Activated CD4-positive, alpha-beta T cell treated with anti-CD3 and anti-CD28 coated beads, Interleukin-2, amount 50 U/mL, for 24 hours (primary cell): ENCODE data around the gene SLC27A5.
A peak's percentile ranks its signal among the peaks of the same experiment; 100 is the strongest.
"Not testable (repeated sequence)": the region's sequence is repeated elsewhere in the genome, so short reads cannot be mapped to it uniquely, and the experiment has no call there.

Experiments
- DNase-seq, 2 donors: peaks; one replicate each; pipeline ENCODE4 v3.0.0-alpha.2; 2020; ENCODE audit warnings: low read depth in 1 of 2, low spot score in 1 of 2

The SLC27A5 gene

GRCh38 chr19:58550362-58551122 lies 38.8 kb upstream of the SLC27A5 start:
- DNase-seq: no peak

DNA sequence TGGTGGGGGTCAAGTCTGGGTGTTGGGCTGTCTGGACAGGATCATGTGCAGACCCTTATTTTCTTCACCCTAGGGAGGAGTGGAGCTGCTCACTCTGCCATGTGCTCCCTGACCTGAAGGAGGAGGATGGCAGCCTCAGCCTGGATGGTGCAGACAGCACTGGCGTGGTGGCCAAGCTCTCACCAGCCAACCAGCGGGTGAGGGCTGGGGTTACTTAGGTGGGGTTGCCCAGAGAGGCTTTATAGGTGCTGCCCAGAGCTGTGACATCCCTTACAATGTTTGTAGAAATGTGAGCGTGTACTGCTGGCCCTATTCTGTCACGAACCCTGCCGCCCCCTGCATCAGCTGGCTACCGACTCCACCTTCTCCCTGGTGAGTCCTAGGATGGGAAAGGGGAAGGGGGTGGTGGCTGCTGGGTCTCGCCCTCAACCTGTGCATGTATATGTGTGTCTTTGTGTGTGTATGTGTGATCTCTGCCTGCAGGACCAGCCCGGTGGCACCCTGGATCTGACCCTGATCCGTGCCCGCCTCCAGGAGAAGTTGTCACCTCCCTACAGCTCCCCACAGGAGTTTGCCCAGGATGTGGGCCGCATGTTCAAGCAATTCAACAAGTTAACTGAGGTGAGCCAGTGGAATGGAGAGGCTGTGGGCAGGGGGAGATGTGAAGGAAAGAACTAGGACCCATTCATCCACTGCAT lies 38.0 kb upstream of the SLC27A5 start:
- no peak for DNase-seq

DNA sequence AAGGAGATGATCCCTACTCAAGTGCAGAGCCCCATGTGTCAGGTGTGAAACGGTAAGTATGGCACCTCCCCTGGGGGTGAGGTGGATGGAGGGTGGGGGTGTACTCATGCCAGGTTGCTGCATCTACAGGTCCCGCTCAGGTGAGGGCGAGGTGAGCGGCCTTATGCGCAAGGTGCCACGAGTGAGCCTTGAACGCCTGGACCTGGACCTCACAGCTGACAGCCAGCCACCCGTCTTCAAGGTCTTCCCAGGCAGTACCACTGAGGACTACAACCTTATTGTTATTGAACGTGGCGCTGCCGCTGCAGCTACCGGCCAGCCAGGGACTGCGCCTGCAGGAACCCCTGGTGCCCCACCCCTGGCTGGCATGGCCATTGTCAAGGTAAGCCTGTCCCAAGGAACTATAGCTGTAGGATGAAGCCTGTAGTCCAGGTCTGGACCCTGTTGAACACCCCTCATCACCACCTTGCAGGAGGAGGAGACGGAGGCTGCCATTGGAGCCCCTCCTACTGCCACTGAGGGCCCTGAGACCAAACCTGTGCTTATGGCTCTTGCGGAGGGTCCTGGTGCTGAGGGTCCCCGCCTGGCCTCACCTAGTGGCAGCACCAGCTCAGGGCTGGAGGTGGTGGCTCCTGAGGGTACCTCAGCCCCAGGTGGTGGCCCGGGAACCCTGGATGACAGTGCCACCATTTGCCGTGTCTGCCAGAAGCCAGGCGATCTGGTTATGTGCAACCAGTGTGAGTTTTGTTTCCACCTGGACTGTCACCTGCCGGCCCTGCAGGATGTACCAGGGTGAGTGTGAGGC lies 37.3 kb upstream of the SLC27A5 start:
- no peak for DNase-seq

GRCh38 chr19:58547323-58548312 lies 35.8 kb upstream of the SLC27A5 start:
- no peak for DNase-seq

DNA sequence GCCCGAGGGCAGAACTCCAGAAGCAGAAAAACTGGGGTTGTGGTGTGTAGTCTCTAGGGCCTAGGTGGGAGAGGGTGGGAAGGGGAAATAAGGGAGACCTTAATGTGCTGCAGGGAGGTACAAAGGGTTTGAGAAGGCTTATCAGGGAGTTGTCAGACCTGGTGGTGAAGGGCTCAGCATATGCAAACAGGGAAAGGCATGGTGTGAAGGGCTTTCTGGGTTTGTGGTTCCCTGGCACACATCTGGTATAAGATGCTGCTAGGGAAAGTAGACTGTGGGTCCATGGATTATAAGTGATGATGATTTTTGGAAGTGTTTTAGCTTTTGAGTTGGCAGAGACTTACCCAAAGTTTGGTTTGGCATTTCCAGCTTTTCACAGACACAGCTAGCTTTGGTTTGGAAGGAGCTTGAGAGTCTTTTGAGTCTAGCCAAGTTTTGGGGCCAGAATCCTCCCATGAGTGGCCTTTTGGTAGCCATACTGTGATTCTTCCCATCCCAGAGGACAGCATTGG lies 34.3 kb upstream of the SLC27A5 start:
- DNase-seq: no peak

DNA sequence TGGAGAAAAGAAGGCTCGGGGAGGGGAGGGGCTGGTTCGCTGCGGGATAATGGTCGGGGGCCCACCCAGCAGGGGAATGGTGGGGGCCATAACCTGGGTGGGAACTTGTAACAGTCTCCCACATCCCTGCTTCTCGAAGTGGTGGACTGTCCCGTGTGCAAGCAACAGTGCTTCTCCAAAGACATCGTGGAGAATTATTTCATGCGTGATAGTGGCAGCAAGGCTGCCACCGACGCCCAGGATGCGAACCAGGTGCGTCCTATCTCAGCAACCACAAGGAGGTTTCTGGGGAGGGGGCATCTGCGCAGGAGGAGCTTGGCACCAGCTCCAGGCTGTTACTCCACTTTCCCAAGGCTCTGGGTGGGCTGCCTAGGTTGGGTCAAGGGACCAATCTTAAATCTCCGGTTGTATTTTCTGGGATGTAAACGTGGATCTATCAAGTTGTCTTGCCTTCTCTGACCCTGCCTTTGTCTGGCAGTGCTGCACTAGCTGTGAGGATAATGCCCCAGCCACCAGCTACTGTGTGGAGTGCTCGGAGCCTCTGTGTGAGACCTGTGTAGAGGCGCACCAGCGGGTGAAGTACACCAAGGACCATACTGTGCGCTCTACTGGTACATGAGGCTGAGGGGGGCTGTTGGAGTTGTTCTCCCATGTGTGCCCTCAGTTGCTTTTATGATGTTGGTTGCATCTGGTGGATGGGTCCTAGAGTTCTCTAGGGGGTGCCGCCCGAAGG lies 33.7 kb upstream of the SLC27A5 start:
- no peak for DNase-seq

- peak in 1 of 2 donors; percentile 52 for DNase-seq
These were observed 32.9 kb upstream of the SLC27A5 start for GRCh38 chr19:58544591-58545285.

GRCh38 chr19:58543826-58544590 lies 32.2 kb upstream of the SLC27A5 start, which contains the start of gene TRIM28:
Gene TRIM28, plus strand, starts transcription at chr19:58544064. Its CDS starts 694 bp downstream, at chr19:58544758.
- peak; percentile 100 for DNase-seq

DNA sequence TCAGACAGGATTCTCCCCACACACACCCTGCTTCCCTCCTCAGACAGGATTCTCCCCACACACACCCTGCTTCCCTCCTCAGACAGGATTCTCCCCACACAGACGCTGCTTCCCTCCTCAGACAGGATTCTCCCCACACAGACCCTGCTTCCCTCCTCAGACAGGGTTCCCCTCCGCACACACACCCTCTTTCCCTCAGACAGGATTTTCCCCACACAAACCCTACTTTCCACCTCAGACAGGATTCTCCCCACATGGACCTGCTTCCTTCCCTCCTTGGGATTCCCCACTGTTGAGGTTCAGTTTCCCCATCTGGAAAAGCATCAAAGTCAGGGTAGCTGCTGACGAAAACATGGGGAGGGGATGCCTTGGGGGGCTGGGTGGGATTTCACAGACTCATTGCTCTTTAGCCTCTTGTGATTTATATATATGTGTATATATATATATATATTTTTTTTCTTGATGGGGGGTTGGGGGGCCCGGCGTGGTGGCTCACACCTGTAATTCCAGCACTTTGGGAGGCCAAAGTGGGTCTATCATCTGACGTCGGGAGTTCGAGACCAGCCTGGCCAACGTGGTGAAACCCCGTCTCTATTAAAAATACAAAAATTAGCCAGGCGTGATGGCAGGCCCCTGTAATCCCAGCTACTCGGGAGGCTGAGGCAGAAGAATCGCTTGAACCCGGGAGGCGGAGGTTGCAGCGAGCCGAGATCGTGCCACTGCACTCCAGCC lies 31.0 kb upstream of the SLC27A5 start:
- not testable (repeated sequence) for DNase-seq

DNA sequence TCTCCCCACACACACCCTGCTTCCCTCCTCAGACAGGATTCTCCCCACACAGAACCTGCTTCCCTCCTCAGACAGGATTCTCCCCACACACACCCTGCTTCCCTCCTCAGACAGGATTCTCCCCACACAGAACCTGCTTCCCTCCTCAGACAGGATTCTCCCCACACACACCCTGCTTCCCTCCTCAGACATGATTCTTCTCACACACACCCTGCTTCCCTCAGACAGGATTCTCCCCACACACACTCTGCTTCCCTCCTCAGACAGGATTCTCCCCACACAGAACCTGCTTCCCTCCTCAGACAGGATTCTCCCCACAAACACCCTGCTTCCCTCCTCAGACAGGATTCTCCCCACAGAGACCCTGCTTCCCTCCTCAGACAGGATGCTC lies 27.4 kb upstream of the SLC27A5 start:
- not testable (repeated sequence) for DNase-seq

DNA sequence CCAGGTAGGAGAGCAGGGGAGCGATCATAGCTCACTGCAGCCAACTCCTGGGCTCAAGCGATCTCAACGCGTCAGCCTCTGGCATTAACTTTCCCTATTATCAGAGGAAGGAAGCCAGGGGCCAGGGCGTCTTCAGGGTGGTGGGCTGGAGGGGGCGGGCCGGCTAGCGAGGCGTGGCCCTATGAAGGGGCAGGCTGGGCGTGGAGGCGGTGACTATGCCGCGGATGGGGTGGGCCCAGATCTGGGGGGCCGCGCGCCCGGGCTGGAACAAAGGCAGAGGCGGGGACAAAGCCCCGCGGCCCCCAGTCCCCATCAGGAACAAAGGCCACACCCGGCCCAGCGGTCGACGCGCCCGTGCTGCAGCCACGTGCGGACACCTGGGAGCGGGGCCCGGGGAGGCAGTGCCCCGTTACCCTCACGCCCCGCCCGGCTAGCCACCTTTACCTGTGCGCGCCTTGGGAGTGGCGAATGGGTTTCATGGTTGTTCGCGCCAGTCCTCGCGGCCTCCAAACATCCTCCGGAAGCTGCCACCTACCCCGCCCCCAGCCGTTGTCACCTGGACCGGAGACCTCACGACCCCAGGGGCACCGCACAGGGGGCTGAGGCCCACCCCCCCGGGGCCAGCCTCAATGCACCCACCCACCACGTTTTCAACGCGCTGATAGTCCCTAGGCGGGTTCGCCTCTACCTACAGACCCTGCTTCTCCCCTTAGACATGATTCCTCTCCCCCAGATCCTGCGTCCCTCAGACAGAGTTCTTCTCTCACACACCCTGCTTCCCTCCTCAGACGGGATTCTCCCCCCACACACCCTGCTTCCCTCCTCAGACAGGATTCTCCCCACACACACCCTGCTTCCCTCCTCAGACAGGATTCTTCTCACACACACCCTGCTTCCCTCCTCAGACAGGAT lies 26.7 kb upstream of the SLC27A5 start:
- DNase-seq: no peak

DNA sequence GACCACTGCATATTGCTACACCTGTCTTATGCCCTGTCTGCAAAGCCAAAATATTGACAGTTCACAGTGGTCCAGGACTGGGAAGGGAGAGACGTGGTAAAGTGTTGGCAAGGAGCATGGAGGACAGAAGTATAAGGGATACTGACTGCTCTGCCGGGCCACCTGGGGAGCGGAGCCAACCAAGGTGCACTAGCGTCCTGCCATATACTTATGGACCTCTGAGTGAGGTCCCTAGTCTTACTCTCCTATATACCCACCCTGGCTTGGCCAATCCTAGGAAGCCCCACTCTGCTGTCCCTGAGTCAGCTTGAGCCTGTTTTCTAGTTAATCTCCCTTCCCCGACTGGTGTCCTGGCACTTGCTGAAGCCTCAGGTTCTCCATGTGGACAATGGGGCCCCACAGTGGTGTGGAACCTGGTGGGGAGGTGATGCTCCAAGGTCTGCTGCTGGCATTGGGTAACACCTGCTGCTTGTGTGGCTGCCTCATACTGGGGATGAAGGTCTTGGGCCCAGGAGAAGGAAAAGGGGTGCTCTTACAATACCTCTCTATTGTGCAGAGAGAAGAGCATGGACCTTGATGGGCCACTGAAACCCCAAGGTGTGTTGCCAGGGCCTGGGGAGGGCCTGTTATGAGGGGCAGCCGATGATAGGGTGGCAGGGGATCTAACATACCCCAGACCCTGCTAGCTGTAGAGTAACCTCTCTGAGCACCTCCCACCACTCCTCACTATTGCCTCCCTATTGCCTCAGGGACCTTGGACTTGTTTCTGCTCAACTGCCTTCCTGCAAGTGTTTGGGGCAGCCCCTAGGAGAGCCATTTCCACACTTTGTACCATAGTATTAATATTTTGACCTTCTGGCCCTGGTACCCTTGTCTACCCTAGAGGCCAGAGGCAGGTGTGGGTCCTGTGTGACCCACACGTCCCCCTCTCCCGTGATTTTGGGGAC lies 25.3 kb upstream of the SLC27A5 start:
- no peak for DNase-seq

DNA sequence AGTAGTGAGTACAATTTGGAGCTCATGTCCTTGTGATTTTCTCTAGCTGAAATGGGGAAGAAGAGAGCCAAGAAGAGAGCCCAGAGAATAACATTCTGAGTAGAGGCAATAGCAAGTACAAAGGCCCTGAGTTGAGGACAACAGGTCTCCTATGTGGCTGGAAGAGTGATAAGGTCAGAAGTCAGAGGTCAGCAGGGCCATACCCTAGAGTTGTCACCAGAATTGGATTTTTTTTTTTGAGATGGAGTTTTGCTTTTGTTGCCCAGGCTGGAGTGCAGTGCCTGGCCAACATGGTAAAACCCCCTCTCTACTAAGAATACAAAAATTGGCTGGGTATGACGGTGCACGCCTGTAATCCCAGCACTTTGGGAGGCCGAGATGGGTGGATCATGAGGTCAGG lies 24.1 kb upstream of the SLC27A5 start:
- DNase-seq: no peak

GRCh38 chr19:58531034-58531840 lies 19.4 kb upstream of the SLC27A5 start:
- no peak for DNase-seq

DNA sequence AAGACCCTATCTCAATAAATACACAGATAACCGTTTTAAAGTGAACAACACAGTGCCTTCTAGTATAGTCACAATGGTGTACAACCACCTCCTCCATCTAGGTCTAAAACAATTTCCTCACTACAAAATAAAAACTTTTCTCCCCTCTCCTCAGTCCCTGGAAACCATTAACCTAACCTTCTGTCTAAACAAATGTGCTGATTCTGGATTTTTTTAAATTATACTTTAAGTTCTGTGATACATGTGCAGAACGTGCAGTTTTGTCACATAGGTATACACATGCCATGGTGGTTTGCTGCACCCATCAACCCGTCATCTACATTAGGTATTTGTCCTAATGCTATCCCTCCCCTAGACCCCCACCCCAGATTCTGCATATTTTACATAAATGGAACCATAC lies 17.6 kb upstream of the SLC27A5 start:
- DNase-seq: no peak
